Trophoblast cell (in vitro differentiated cells and primary cell): ENCODE measurements around the gene ZNF831. TPM values are rescaled to one million over a fixed set of nuclear protein-coding genes. Genes with fewer than 3 reads are reported as not detected.

Experiments
- DNase-seq, 2 donors: peaks; one replicate each; pipeline ENCODE4 v3.0.0-alpha.2; 2016
- H2AFZ ChIP-seq: 2 replicates; pipeline ENCODE4 v1.6.1; 2013; ENCODE audit warnings: low read length, moderate library complexity, mild to moderate bottlenecking; ENCODE audit not compliant: insufficient read depth, poor library complexity
- H2AK5ac ChIP-seq: 2 replicates; pipeline ENCODE4 v1.6.1; 2013; ENCODE audit warnings: mild to moderate bottlenecking, low read length
- H2BK120ac ChIP-seq: 2 replicates; pipeline ENCODE4 v1.6.1; 2013; ENCODE audit warnings: low read length, mild to moderate bottlenecking, moderate library complexity; ENCODE audit not compliant: insufficient read depth, poor library complexity
- H2BK12ac ChIP-seq: 2 replicates; pipeline ENCODE4 v1.6.1; 2013; ENCODE audit warnings: mild to moderate bottlenecking, low read length, moderate library complexity
- H2BK5ac ChIP-seq: 2 replicates; pipeline ENCODE4 v1.6.1; 2013; ENCODE audit warnings: low read length, low read depth, moderate library complexity, mild to moderate bottlenecking; ENCODE audit not compliant: poor library complexity
- H3K14ac ChIP-seq: 2 replicates; pipeline ENCODE4 v1.6.1; 2013; ENCODE audit warnings: mild to moderate bottlenecking, low read length
- H3K18ac ChIP-seq: 2 replicates; pipeline ENCODE4 v1.6.1; 2013; ENCODE audit warnings: mild to moderate bottlenecking, low read length
- H3K23ac ChIP-seq: 2 replicates; pipeline ENCODE4 v1.6.1; 2013; ENCODE audit warnings: low read length
- H3K27ac ChIP-seq: 2 replicates; pipeline ENCODE4 v1.5.1; 2013; ENCODE audit warnings: low read depth, mild to moderate bottlenecking, inconsistent platforms, low read length, moderate library complexity
- H3K27me3 ChIP-seq: 2 replicates; pipeline ENCODE4 v1.6.1; 2013; ENCODE audit warnings: inconsistent platforms, mild to moderate bottlenecking, low read length, moderate library complexity; ENCODE audit not compliant: insufficient read depth
- H3K36me3 ChIP-seq, 2 experiments: 1 replicate in 1 of 2; 2 replicates in 1 of 2; pipeline ENCODE4 v1.6.1; 2013; ENCODE audit warnings: low read length in 2 of 2, mild to moderate bottlenecking in 2 of 2, moderate library complexity in 1 of 2; ENCODE audit not compliant: insufficient read depth in 2 of 2, control insufficient read depth in 1 of 2
- H3K4ac ChIP-seq: 2 replicates; pipeline ENCODE4 v1.6.1; 2013; ENCODE audit warnings: low read depth, mild to moderate bottlenecking, low read length, moderate library complexity
- H3K4me1 ChIP-seq, 2 experiments: 1 replicate in 1 of 2; 2 replicates in 1 of 2; pipeline ENCODE4 v1.6.1; 2013; ENCODE audit warnings: low read length in 2 of 2, mild to moderate bottlenecking in 2 of 2, moderate library complexity in 1 of 2; ENCODE audit not compliant: insufficient read depth in 2 of 2, control insufficient read depth in 1 of 2
- H3K4me2 ChIP-seq: 2 replicates; pipeline ENCODE4 v1.6.1; 2013; ENCODE audit warnings: inconsistent platforms, mild to moderate bottlenecking, low read length, moderate library complexity
- H3K4me3 ChIP-seq: 2 replicates; pipeline ENCODE4 v1.5.1; 2013; ENCODE audit warnings: mild to moderate bottlenecking, low read depth, low read length, inconsistent platforms
- H3K79me1 ChIP-seq: one replicate; pipeline ENCODE4 v1.6.1; 2013; ENCODE audit warnings: low read length
- H3K79me2 ChIP-seq: 2 replicates; pipeline ENCODE4 v1.6.1; 2013; ENCODE audit warnings: low read length, mild to moderate bottlenecking; ENCODE audit not compliant: control insufficient read depth, insufficient read depth, poor library complexity
- H3K9ac ChIP-seq: 2 replicates; pipeline ENCODE4 v1.6.1; 2013; ENCODE audit warnings: mild to moderate bottlenecking, low read length
- H3K9me3 ChIP-seq: 2 replicates; pipeline ENCODE4 v1.6.1; 2013; ENCODE audit warnings: low read depth, mild to moderate bottlenecking, control low read depth, inconsistent platforms, low read length; ENCODE audit not compliant: insufficient read depth
- H4K12ac ChIP-seq: 2 replicates; pipeline ENCODE4 v1.6.1; 2013; ENCODE audit warnings: low read depth, mild to moderate bottlenecking, low read length, moderate library complexity
- H4K8ac ChIP-seq: 2 replicates; pipeline ENCODE4 v1.6.1; 2013; ENCODE audit warnings: low read depth, mild to moderate bottlenecking, low read length, moderate library complexity
- H4K91ac ChIP-seq: one replicate; pipeline ENCODE4 v1.6.1; 2013; ENCODE audit warnings: low read depth, mild to moderate bottlenecking, low read length, moderate library complexity
- WGBS: extraction: QIAGEN DNeasy Blood & Tissue Kit; methylation state at CpG from one replicate; pipeline ENCODE4 v1.1.7; 2013; ENCODE audit warnings: missing lambda C conversion rate; ENCODE audit not compliant: insufficient read length, insufficient coverage; ENCODE audit errors: extremely low coverage; 5-methylcytosine and 5-hydroxymethylcytosine counted together
- polyA plus RNA-seq: library from polyadenylated mRNA; stranded (reverse); fragments of 200-250 nt; gene quantifications from 2 replicates; pipeline ENCODE4 v1.2.3, GENCODE V29; 2013

The ZNF831 gene
- not detected in 2 replicates for polyA plus RNA-seq

- Histone ChIP-seq H3K27ac (no peak within 1 kb of the TSS), H2AK5ac (no peak within 1 kb of the TSS), H2BK5ac (no peak within 1 kb of the TSS), H2BK120ac (no peak within 1 kb of the TSS), H3K14ac (no peak within 1 kb of the TSS), H4K91ac (no peak within 1 kb of the TSS), H3K4me2 (no peak within 1 kb of the TSS), H3K4me3 (no peak within 1 kb of the TSS), H4K8ac (no peak within 1 kb of the TSS), H2AFZ (no peak within 1 kb of the TSS), H3K79me2 (no peaks in the 10 kb centered on the region), H3K79me1 (no peaks in the 10 kb centered on the region), H3K18ac (no peak within 1 kb of the TSS), H3K27me3 (no peaks in the 10 kb centered on the region), H3K9me3 (peaks cover 2% of the 10 kb centered on the region), H3K23ac (no peak within 1 kb of the TSS), H3K36me3 (no peaks in the 10 kb centered on the region), H3K9ac (no peak within 1 kb of the TSS), H2BK12ac (no peak within 1 kb of the TSS), H3K4me1 (no peaks in the 10 kb centered on the region), H4K12ac (no peak within 1 kb of the TSS), H3K4ac (no peak within 1 kb of the TSS)
- DNase-seq: no peak
- WGBS: no CpG with 5 or more reads among the region's 10 CpGs
Measured at GRCh38 chr20:59163631-59164530, at the start of gene ZNF831. Gene ZNF831 (plus strand): TSS chr20:59163821. CDS start chr20:59191020, 27,199 bp downstream.

GRCh38 chr20:59117526-59117925 lies 46.1 kb upstream of the ZNF831 start:
- Histone ChIP-seq H2AFZ (no peak overlapping the region), H3K27ac (no peak overlapping the region), H3K4me2 (no peak overlapping the region), H2BK12ac (no peak overlapping the region), H3K27me3 (no peaks in the 10 kb centered on the region), H3K14ac (no peak overlapping the region), H2AK5ac (no peak overlapping the region), H3K79me2 (no peaks in the 10 kb centered on the region), H3K4ac (no peak overlapping the region), H2BK5ac (no peak overlapping the region), H4K8ac (no peak overlapping the region), H3K36me3 (no peaks in the 10 kb centered on the region), H4K12ac (no peak overlapping the region), H3K4me3 (no peak overlapping the region), H3K9me3 (no peaks in the 10 kb centered on the region), H3K9ac (no peak overlapping the region), H3K23ac (no peak overlapping the region), H3K79me1 (no peaks in the 10 kb centered on the region), H4K91ac (no peak overlapping the region), H3K4me1 (no peaks in the 10 kb centered on the region), H3K18ac (no peak overlapping the region), H2BK120ac (no peak overlapping the region)
- no CpG with 5 or more reads among the region's 3 CpGs for WGBS
- DNase-seq: no peak

DNA sequence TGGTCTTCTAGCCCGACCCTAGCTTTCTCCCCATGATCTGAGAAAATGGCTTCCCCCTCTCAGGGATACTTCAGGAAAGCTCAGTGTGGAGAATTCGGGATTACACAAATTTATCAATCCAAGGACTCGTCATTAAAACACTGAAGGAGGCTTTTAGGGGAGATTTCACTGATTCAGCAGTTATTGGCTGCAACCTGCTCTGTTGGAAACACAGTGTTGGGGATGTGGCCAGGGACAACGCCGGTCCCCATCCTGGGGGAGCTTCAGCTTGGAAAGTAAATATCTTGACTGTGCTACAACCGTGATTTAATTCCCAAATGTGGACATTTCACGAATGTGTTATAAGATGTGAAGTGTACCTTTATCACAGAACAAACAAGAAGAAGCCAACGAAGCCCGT lies 44.8 kb upstream of the ZNF831 start:
- no peaks in the 10 kb centered on the region for H3K9me3 ChIP-seq
- no peak overlapping the region for H3K27ac ChIP-seq
- no peaks in the 10 kb centered on the region for H3K36me3 ChIP-seq
- H2AFZ ChIP-seq: no peak overlapping the region
- no peak overlapping the region for H2BK5ac ChIP-seq
- no CpG with 5 or more reads among the region's 9 CpGs for WGBS
- no peak overlapping the region for H3K4ac ChIP-seq
- no peak overlapping the region for H3K4me3 ChIP-seq
- H3K9ac ChIP-seq: no peak overlapping the region
- H4K91ac ChIP-seq: no peak overlapping the region
- no peak overlapping the region for H4K12ac ChIP-seq
- H3K23ac ChIP-seq: no peak overlapping the region
- DNase-seq: no peak
- no peak overlapping the region for H4K8ac ChIP-seq
- no peak overlapping the region for H3K14ac ChIP-seq
- no peaks in the 10 kb centered on the region for H3K4me1 ChIP-seq
- H3K79me2 ChIP-seq: no peaks in the 10 kb centered on the region
- H3K18ac ChIP-seq: no peak overlapping the region
- H3K79me1 ChIP-seq: no peaks in the 10 kb centered on the region
- no peak overlapping the region for H2BK12ac ChIP-seq
- no peaks in the 10 kb centered on the region for H3K27me3 ChIP-seq
- no peak overlapping the region for H3K4me2 ChIP-seq
- H2BK120ac ChIP-seq: no peak overlapping the region
- H2AK5ac ChIP-seq: no peak overlapping the region

DNA sequence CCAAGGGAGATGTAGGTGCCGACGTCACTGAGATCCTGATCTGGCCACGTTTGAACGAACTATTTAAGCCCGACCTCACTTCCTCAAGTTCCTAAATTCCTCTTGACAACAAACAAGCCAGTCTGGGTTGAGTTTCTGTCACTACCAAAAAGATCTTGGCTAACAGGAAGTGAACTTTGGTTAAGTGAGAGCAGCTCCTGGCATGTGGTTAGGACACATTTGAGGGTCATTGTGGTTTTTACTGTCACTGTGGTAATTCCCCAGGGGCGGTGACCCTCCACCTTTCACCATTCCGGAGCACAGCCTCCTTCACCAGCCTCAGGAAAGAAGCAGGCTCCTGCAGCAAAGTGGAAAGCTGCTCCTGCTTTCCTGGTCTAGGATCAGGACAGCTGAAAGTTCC lies 43.1 kb upstream of the ZNF831 start:
- Histone ChIP-seq H2BK120ac (no peak overlapping the region), H2AK5ac (no peak overlapping the region), H3K18ac (no peak overlapping the region), H2BK12ac (no peak overlapping the region), H4K8ac (no peak overlapping the region), H2BK5ac (no peak overlapping the region), H3K4me3 (no peak overlapping the region), H3K4me2 (no peak overlapping the region), H3K9ac (no peak overlapping the region), H3K9me3 (no peaks in the 10 kb centered on the region), H3K79me2 (no peaks in the 10 kb centered on the region), H4K12ac (no peak overlapping the region), H3K4me1 (no peaks in the 10 kb centered on the region), H3K27me3 (no peaks in the 10 kb centered on the region), H3K27ac (no peak overlapping the region), H3K79me1 (no peaks in the 10 kb centered on the region), H3K23ac (no peak overlapping the region), H3K4ac (no peak overlapping the region), H2AFZ (no peak overlapping the region), H4K91ac (no peak overlapping the region), H3K14ac (no peak overlapping the region), H3K36me3 (no peaks in the 10 kb centered on the region)
- WGBS: no CpG with 5 or more reads among the region's 7 CpGs
- peak in 1 of 2 donors; percentile 17 for DNase-seq
